Measurements from ENCODE around the gene SNRPD2.

Gene SNRPD2

GRCh38 chr19:45643024-45643926 lies 48.5 kb downstream of the SNRPD2 start:
- H3K4me3 ChIP-seq (replicated peaks; ENCODE audit: low read depth, low read length) = no peak overlapping the region
- no peak for DNase-seq (ENCODE audit: extremely low read depth, low read depth)
- TF ChIP-seq, protein P1, sequence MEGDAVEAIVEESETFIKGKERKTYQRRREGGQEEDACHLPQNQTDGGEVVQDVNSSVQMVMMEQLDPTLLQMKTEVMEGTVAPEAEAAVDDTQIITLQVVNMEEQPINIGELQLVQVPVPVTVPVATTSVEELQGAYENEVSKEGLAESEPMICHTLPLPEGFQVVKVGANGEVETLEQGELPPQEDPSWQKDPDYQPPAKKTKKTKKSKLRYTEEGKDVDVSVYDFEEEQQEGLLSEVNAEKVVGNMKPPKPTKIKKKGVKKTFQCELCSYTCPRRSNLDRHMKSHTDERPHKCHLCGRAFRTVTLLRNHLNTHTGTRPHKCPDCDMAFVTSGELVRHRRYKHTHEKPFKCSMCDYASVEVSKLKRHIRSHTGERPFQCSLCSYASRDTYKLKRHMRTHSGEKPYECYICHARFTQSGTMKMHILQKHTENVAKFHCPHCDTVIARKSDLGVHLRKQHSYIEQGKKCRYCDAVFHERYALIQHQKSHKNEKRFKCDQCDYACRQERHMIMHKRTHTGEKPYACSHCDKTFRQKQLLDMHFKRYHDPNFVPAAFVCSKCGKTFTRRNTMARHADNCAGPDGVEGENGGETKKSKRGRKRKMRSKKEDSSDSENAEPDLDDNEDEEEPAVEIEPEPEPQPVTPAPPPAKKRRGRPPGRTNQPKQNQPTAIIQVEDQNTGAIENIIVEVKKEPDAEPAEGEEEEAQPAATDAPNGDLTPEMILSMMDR (IDR thresholded peaks at IDR 0.05; ENCODE audit: low read depth, low read length, missing control alignments) = peak; percentile 99

DNA sequence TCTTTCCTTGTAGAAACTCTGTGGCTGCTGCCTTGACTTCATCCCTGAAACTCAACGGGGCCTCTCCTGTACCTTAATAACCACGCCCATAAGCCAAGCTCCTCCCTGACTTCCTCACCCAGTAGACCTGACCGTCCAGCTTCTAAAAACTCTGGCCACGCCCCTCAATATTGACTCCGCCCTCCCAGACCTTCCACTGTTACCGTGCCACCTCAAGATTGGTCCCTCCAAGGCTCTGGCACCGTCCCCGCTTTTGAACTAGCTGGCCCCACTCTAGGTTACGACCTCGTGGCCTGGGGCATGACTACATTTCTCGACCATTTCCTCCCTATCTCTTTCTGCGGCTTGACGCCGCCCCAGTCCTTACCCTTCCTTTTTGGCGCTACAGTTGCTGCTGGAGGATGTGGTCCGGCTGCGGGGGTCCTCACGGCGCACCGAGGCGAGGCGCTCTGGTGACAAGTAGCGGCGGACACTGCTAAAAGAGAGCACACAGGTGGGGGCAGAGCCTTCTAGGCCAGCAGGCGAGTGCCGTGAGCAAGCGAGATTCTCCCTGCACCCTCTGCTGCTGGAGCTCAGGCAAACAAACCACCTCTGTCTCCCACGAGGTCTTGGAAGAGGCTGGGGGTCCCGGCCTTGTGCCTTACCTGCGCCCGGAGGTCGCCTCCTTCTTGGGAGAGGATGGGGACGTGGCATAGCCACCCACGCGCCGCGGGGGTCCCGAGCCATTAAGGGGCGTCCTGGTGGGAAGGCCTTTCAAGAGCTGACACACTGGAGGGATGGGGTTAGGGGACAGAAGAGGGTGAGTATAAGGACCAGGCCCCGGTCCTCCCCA lies 50.3 kb downstream of the SNRPD2 start:
- DNase-seq (ENCODE audit: extremely low read depth, low read depth) = peak; percentile 86
- TF ChIP-seq, protein P1 (IDR thresholded peaks at IDR 0.05; ENCODE audit: low read depth, low read length, missing control alignments) = no peak
- H3K4me3 ChIP-seq (replicated peaks; ENCODE audit: low read depth, low read length) = peak overlapping the region; percentile 46

GRCh38 chr19:45640849-45641273 lies 50.9 kb downstream of the SNRPD2 start:
- TF ChIP-seq, protein P1 (IDR thresholded peaks at IDR 0.05; ENCODE audit: low read depth, low read length, missing control alignments) = no peak
- DNase-seq (ENCODE audit: extremely low read depth, low read depth) = no peak
- H3K4me3 ChIP-seq (replicated peaks; ENCODE audit: low read depth, low read length) = peak overlapping the region; percentile 46

- H3K4me3 ChIP-seq (replicated peaks; ENCODE audit: low read depth, low read length) = peak within 1 kb of the TSS; percentile 59
- TF ChIP-seq, protein P1 (IDR thresholded peaks at IDR 0.05; ENCODE audit: low read depth, low read length, missing control alignments) = peak; percentile 28
- no peak for DNase-seq (ENCODE audit: extremely low read depth, low read depth)
Observed at GRCh38 chr19:45638930-45639729, 52.6 kb downstream of the SNRPD2 start, which contains the start of gene EML2. Gene EML2 (minus strand): TSS chr19:45639397. CDS start chr19:45639376, 21 bp downstream.

GRCh38 chr19:45637890-45638667 lies 53.7 kb downstream of the SNRPD2 start:
- peak overlapping the region; percentile 59 for H3K4me3 ChIP-seq (replicated peaks; ENCODE audit: low read depth, low read length)
- TF ChIP-seq, protein P1 (IDR thresholded peaks at IDR 0.05; ENCODE audit: low read depth, low read length, missing control alignments) = no peak
- no peak for DNase-seq (ENCODE audit: extremely low read depth, low read depth)

Data from HFF-Myc (cell line).